ENCODE results near the gene VCX2. TPM values are rescaled to one million over a fixed set of nuclear protein-coding genes. Genes with fewer than 3 reads are reported as not detected.

The VCX2 gene
- polyA plus RNA-seq, 3 donors, result not detected

DNA sequence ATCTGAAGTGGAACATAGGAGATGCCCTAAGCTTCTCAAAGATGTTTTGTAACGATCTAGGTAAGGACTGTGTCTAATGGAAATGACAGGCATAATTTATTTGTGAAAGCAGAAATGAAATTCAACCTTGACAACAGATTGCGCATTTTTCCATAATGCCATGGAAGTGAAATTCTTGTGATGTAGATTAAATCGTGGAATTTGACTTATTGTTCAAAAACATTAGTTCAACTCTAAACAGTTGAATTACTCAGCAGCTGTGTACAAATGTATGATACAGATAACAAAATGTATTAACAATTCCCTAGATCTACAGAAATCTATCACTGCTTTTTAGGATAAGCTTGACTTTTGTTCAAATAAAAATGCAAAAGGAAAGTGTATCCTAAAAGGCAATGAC, 44.4 kb downstream of the VCX2 start:
- Mint-ChIP-seq H3K4me3 (no peak overlapping the region), H3K4me1 (no peaks in the 10 kb centered on the region)
- intact Hi-C loops (cut with micrococcal nuclease), result no loop called here

GRCh38 chrX:8126092-8126491, 45.0 kb downstream of the VCX2 start:
- no peak for TF ChIP-seq CTCF (IDR thresholded peaks at IDR 0.05)
- no peak overlapping the region for H3K4me2 ChIP-seq (replicated peaks; ENCODE audit: extremely low read depth, low read length, poor library complexity, severe bottlenecking)
- H3K36me3 Mint-ChIP-seq, result no peaks in the 10 kb centered on the region
- H3K9ac ChIP-seq (ENCODE audit: insufficient read depth, low read length, poor library complexity, severe bottlenecking), result no peak overlapping the region
- H3K27ac Mint-ChIP-seq, result no peak overlapping the region
- H3K27me3 ChIP-seq (ENCODE audit: control insufficient read depth in 2 of 2, insufficient read depth in 2 of 2, low read length in 2 of 2), result no peaks in the 10 kb centered on the region
- H2AFZ ChIP-seq (ENCODE audit: insufficient read depth, low read depth, low read length, poor library complexity, severe bottlenecking), result no peak overlapping the region
- H3K9me3 ChIP-seq (replicated peaks in 1 of 2; ENCODE audit: control insufficient read depth in 1 of 2, insufficient read depth in 1 of 2, low read length in 2 of 2), result peaks cover 0 to 3% of the 10 kb centered on the region in 2 donors
- DNase-seq, result no peak
- intact Hi-C loops (cut with micrococcal nuclease), result no loop called here
- peaks cover 0 to 21% (median 7%) of the 10 kb centered on the region in 7 donors for H3K9me3 Mint-ChIP-seq
- H3K36me3 ChIP-seq (replicated peaks in 1 of 2; ENCODE audit: control insufficient read depth in 1 of 2, insufficient read depth in 2 of 2, low read length in 2 of 2), result no peaks in the 10 kb centered on the region
- no peaks in the 10 kb centered on the region for H3K4me1 Mint-ChIP-seq
- no peak overlapping the region for H3K4me3 Mint-ChIP-seq
- WGBS (ENCODE audit: insufficient coverage), result no CpG with 5 or more reads among the region's 1 CpG
- H3K4me1 ChIP-seq (ENCODE audit: control insufficient read depth in 1 of 2, insufficient read depth in 2 of 2, low read length in 2 of 2), result no peaks in the 10 kb centered on the region
- H3K79me2 ChIP-seq (ENCODE audit: insufficient read depth, low read length), result no peaks in the 10 kb centered on the region
- no peak overlapping the region for H3K27ac ChIP-seq (ENCODE audit: low read depth in 1 of 2, low read length in 2 of 2)
- H3K27me3 Mint-ChIP-seq (ENCODE audit: low read depth in 3 of 3), result peaks cover 0 to 1% (median 0%) of the 10 kb centered on the region in 3 donors
- H4K20me1 ChIP-seq (ENCODE audit: insufficient read depth, low read length), result no peaks in the 10 kb centered on the region
- H3K4me3 ChIP-seq (replicated peaks in 1 of 3; ENCODE audit: low read depth in 2 of 3, low read length in 3 of 3), result no peak overlapping the region

More for the DNA sequence above, 44.4 kb downstream of the VCX2 start:
- no peaks in the 10 kb centered on the region for H3K9me3 ChIP-seq (replicated peaks in 1 of 2; ENCODE audit: control insufficient read depth in 1 of 2, insufficient read depth in 1 of 2, low read length in 2 of 2)
- no peaks in the 10 kb centered on the region for H3K27me3 ChIP-seq (ENCODE audit: control insufficient read depth in 2 of 2, insufficient read depth in 2 of 2, low read length in 2 of 2)
- Mint-ChIP-seq H3K9me3 (peaks cover 0 to 18% (median 8%) of the 10 kb centered on the region in 7 donors), H3K27ac (no peak overlapping the region), H3K27me3 (ENCODE audit: low read depth in 3 of 3) (peaks cover 0 to 1% (median 0%) of the 10 kb centered on the region in 3 donors), H3K36me3 (no peaks in the 10 kb centered on the region)
- H3K27ac ChIP-seq (ENCODE audit: low read depth in 1 of 2, low read length in 2 of 2), result no peak overlapping the region
- H3K4me1 ChIP-seq (ENCODE audit: control insufficient read depth in 1 of 2, insufficient read depth in 2 of 2, low read length in 2 of 2), result no peaks in the 10 kb centered on the region
- H3K79me2 ChIP-seq (ENCODE audit: insufficient read depth, low read length), result no peaks in the 10 kb centered on the region
- no peaks in the 10 kb centered on the region for H4K20me1 ChIP-seq (ENCODE audit: insufficient read depth, low read length)
- no peak overlapping the region for H3K4me2 ChIP-seq (replicated peaks; ENCODE audit: extremely low read depth, low read length, poor library complexity, severe bottlenecking)
- no peak overlapping the region for H3K4me3 ChIP-seq (replicated peaks in 1 of 3; ENCODE audit: low read depth in 2 of 3, low read length in 3 of 3)
- H3K36me3 ChIP-seq (replicated peaks in 1 of 2; ENCODE audit: control insufficient read depth in 1 of 2, insufficient read depth in 2 of 2, low read length in 2 of 2), result no peaks in the 10 kb centered on the region
- no peak for TF ChIP-seq CTCF (IDR thresholded peaks at IDR 0.05)
- no peak for DNase-seq
- H2AFZ ChIP-seq (ENCODE audit: insufficient read depth, low read depth, low read length, poor library complexity, severe bottlenecking), result no peak overlapping the region
- H3K9ac ChIP-seq (ENCODE audit: insufficient read depth, low read length, poor library complexity, severe bottlenecking), result no peak overlapping the region
- no CpG with 5 or more reads among the region's 3 CpGs for WGBS (ENCODE audit: insufficient coverage)

All from CD14-positive monocyte (primary cell).